Kidney (tissue), 14 donors: ENCODE data around the gene TNS3. TPM values are rescaled to one million over a fixed set of nuclear protein-coding genes. Genes with fewer than 3 reads are reported as not detected.

ENCODE experiments used
- DNase-seq, 5 donors: peaks; one replicate each; pipeline ENCODE4 v3.0.0-alpha.2; 2013 to 2020
- FAIRE-seq: peaks from 2 replicates; lab custom pipeline; 2012; peaks lifted over from hg19 to GRCh38; lab: Jason Lieb, UNC
- H3K27ac ChIP-seq, 2 donors: one replicate each; pipeline ENCODE4 v1.7.0; 2013; ENCODE audit warnings: low read depth in 2 of 2, low read length in 2 of 2, inconsistent platforms in 1 of 2
- H3K27me3 ChIP-seq: one replicate; pipeline ENCODE4 v1.7.1; 2013; ENCODE audit warnings: low read length, inconsistent platforms; ENCODE audit not compliant: control insufficient read depth, insufficient read depth
- H3K36me3 ChIP-seq, 3 donors: one replicate each; pipeline versions ENCODE4 v1.7.0 to v1.7.1; 2013; ENCODE audit warnings: low read length in 3 of 3, control low read depth in 1 of 3, inconsistent platforms in 1 of 3; ENCODE audit not compliant: insufficient read depth in 3 of 3, control insufficient read depth in 2 of 3
- H3K4me1 ChIP-seq, 3 donors: one replicate each; pipeline versions ENCODE4 v1.7.0 to v1.7.1; 2013; ENCODE audit warnings: low read length in 3 of 3, inconsistent platforms in 1 of 3, low read depth in 1 of 3; ENCODE audit not compliant: control insufficient read depth in 2 of 3, insufficient read depth in 2 of 3
- H3K4me3 ChIP-seq, 3 donors: one replicate each; pipeline versions ENCODE4 v1.7.0 to v1.8.1; 2013; ENCODE audit warnings: low read length in 3 of 3, control low read depth in 1 of 3, inconsistent platforms in 1 of 3
- H3K9ac ChIP-seq, 3 donors: one replicate each; pipeline versions ENCODE4 v1.7.0 to v1.7.1; 2013; ENCODE audit warnings: low read length in 3 of 3, control low read depth in 1 of 3, inconsistent platforms in 1 of 3
- H3K9me3 ChIP-seq, 3 donors: one replicate each; pipeline versions ENCODE4 v1.7.0 to v1.7.1; 2013; ENCODE audit warnings: low read length in 3 of 3, control low read depth in 1 of 3, inconsistent platforms in 1 of 3; ENCODE audit not compliant: control insufficient read depth in 2 of 3, insufficient read depth in 1 of 3
- CTCF ChIP-seq: IDR thresholded peaks from 3 replicates; pipeline ENCODE4 v1.5.1; 2012; ENCODE audit warnings: mild to moderate bottlenecking, moderate library complexity, borderline replicate concordance; ENCODE audit not compliant: insufficient read depth; ENCODE audit errors: extremely low read depth
- intact Hi-C: fragments of 100-400 bp; cut with DNase I; formaldehyde crosslinking; loops from one replicate; pipeline ENCODE4 v1.11.1; 2022
- polyA plus RNA-seq: library from polyadenylated mRNA; stranded (reverse); fragments of 350-450 nt; fragmentation: Illumina TruSeq; extraction: RNeasy Lipid Tissue Mini Kit (QIAGEN cat#74804); gene quantifications from one replicate; pipeline ENCODE4 v1.2.3, GENCODE V29; 2014; ENCODE audit warnings: low read depth, low replicate concordance; ENCODE audit not compliant: insufficient read depth
- total RNA-seq: library from RNA; stranded (reverse); fragmentation: NEBNext Ultra II Directional; extraction: Animal tissue kit (Norgen Biotek cat#: 25700); gene quantifications from one replicate; pipeline ENCODE4 v1.2.1, GENCODE V29; 2021
- donor health status: control.
- donor health status: control.
- donor health status: control.
- donor health status: control.
- donor health status: control.
- donor health status: DM: yes; HTN: yes; CAD: no.
- donor health status: Normal renal cell carcinoma (clear cell type).

Gene TNS3
- total and polyA plus RNA-seq, 2 donors from 2014 or later = 38.4 to 198 TPM

- H3K36me3 ChIP-seq = no peaks in the 10 kb centered on the region
- intact Hi-C loops = no loop called here
- peak overlapping the region; percentile 42 to 65 for H3K27ac ChIP-seq
- H3K27me3 ChIP-seq = no peaks in the 10 kb centered on the region
- H3K9me3 ChIP-seq = no peaks in the 10 kb centered on the region
- peak overlapping the region in 1 of 3 donors; percentile 13 for H3K9ac ChIP-seq
- H3K4me1 ChIP-seq = peaks cover 0 to 60% (median 57%) of the 10 kb centered on the region in 3 donors
- DNase-seq (peak in 2 of 5 donors; percentile 41 to 67), FAIRE-seq (no peak)
- no peak for TF ChIP-seq CTCF
- no peak overlapping the region for H3K4me3 ChIP-seq
Measured at GRCh38 chr7:47485640-47486435, 96.1 kb downstream of the TNS3 start.

GRCh38 chr7:47484923-47485639 is 96.8 kb downstream of the TNS3 start:
- Histone ChIP-seq H3K9me3 (no peaks in the 10 kb centered on the region), H3K27ac (peak overlapping the region; percentile 42 to 65), H3K4me3 (no peak overlapping the region), H3K4me1 (peaks cover 0 to 57% (median 55%) of the 10 kb centered on the region in 3 donors), H3K27me3 (no peaks in the 10 kb centered on the region), H3K9ac (peak overlapping the region in 1 of 3 donors; percentile 13), H3K36me3 (no peaks in the 10 kb centered on the region)
- intact Hi-C loops = no loop called here
- FAIRE-seq (no peak), DNase-seq (peak in 2 of 5 donors; percentile 39 to 69)
- TF ChIP-seq CTCF = no peak

- Histone ChIP-seq H3K4me3 (no peak overlapping the region), H3K9ac (no peak overlapping the region), H3K36me3 (no peaks in the 10 kb centered on the region), H3K27me3 (no peaks in the 10 kb centered on the region), H3K9me3 (no peaks in the 10 kb centered on the region), H3K27ac (no peak overlapping the region), H3K4me1 (peaks cover 0 to 59% (median 52%) of the 10 kb centered on the region in 3 donors)
- TF ChIP-seq CTCF = no peak
- no peak for FAIRE-seq
- peak in 1 of 5 donors; percentile 55 for DNase-seq
- intact Hi-C loops = no loop called here
Measured at GRCh38 chr7:47484457-47484856, 97.5 kb downstream of the TNS3 start.
